Iris pigment epithelial cell (primary cell): ENCODE measurements around the gene ROR1.

Experiments
- DNase-seq: peaks from one replicate; pipeline ENCODE4 v3.0.0-alpha.2; 2011; ENCODE audit warnings: low read depth

The ROR1 gene

GRCh38 chr1:64229307-64229706 is 455.5 kb downstream of the ROR1 start:
- DNase-seq, result no peak
